Upper lobe of left lung (tissue), 6 donors: ENCODE measurements around the gene ARV1. TPM values are rescaled to one million over a fixed set of nuclear protein-coding genes. Genes with fewer than 3 reads are reported as not detected.

Experiments
- ATAC-seq, 2 donors: fragments of 200-7000 bp; cut with Tn5 transposase; one replicate each; pipeline ENCODE4 v1.9.1; 2022; ENCODE audit warnings: mild to moderate bottlenecking in 2 of 2, moderate library complexity in 2 of 2; ENCODE audit not compliant: low FRiP score in 2 of 2
- DNase-seq, 2 donors: peaks; one replicate each; pipeline ENCODE4 v3.0.0-alpha.2; 2019 to 2020
- H3K27ac ChIP-seq, 4 donors: fragments of 200-600 bp; sonication (generic); one replicate each; pipeline ENCODE4 v1.5.1; 2016 to 2019
- H3K27me3 ChIP-seq, 4 donors: fragments of 200-600 bp; sonication (generic); one replicate each; pipeline ENCODE4 v1.5.1; 2017 to 2019
- H3K36me3 ChIP-seq, 4 donors: fragments of 200-600 bp; sonication (generic); one replicate each; pipeline ENCODE4 v1.5.1; 2016 to 2019
- H3K4me1 ChIP-seq, 4 donors: fragments of 200-600 bp; sonication (generic); one replicate each; pipeline ENCODE4 v1.5.1; 2018 to 2019
- H3K4me3 ChIP-seq, 4 donors: fragments of 200-600 bp; sonication (generic); one replicate each; pipeline ENCODE4 v1.5.1; 2017 to 2019; ENCODE audit warnings: mild to moderate bottlenecking in 2 of 4, moderate library complexity in 1 of 4
- H3K9me3 ChIP-seq, 4 donors: fragments of 200-600 bp; sonication (generic); one replicate each; pipeline ENCODE4 v1.5.1; 2018 to 2019
- EP300 ChIP-seq, 4 donors: sonication (generic); formaldehyde crosslinking; IDR thresholded peaks; one replicate each; pipeline ENCODE4 v1.5.1; 2017; ENCODE audit warnings: antibody characterized with exemption in 4 of 4, control low read depth in 2 of 4
- POLR2A ChIP-seq, 4 donors: fragments of 450-650 bp; IDR thresholded peaks; one replicate each; pipeline ENCODE4 v1.5.1; 2016 to 2017; ENCODE audit warnings: antibody characterized with exemption in 4 of 4, mild to moderate bottlenecking in 2 of 4
- POLR2AphosphoS5 ChIP-seq, 2 donors: sonication (generic); formaldehyde crosslinking; IDR thresholded peaks; one replicate each; pipeline ENCODE4 v1.5.1; 2017; ENCODE audit warnings: antibody characterized with exemption in 2 of 2
- WGBS, 2 donors: methylation state at CpG; one replicate each; pipeline ENCODE4 v1.1.5; 2017 to 2018; 5-methylcytosine and 5-hydroxymethylcytosine counted together
- total RNA-seq, 6 donors: library from RNA; depleted of rRNA in 4 of 6; stranded (reverse); fragments of >200 nt in 4 of 6; gene quantifications; one replicate each; pipeline versions ENCODE4 v1.1.0 to v1.2.1, GENCODE V29; 2016 to 2021
- TF ChIP-seq, protein P1 (sequence below), 6 experiments: fragments of 450-650 bp in 4 of 6; fragments of 200-600 bp in 2 of 6; sonication (generic) in 2 of 6; IDR thresholded peaks; one replicate each; pipeline ENCODE4 v1.5.1; 2016 to 2019; ENCODE audit warnings: antibody characterized with exemption in 6 of 6
- donor health status: DM: no; HTN: no; CAD: no; lungs with moderate emphysema.
- donor health status: DM: no; HTN: yes; CAD: no; lungs with severe emphysema.

The ARV1 gene
- total RNA-seq, 6 donors from 2014 or later = 2.3 to 25.2 (median 19.6) TPM

- no peak for TF ChIP-seq EP300 (IDR thresholded peaks at IDR 0.05)
- TF ChIP-seq, protein P1, sequence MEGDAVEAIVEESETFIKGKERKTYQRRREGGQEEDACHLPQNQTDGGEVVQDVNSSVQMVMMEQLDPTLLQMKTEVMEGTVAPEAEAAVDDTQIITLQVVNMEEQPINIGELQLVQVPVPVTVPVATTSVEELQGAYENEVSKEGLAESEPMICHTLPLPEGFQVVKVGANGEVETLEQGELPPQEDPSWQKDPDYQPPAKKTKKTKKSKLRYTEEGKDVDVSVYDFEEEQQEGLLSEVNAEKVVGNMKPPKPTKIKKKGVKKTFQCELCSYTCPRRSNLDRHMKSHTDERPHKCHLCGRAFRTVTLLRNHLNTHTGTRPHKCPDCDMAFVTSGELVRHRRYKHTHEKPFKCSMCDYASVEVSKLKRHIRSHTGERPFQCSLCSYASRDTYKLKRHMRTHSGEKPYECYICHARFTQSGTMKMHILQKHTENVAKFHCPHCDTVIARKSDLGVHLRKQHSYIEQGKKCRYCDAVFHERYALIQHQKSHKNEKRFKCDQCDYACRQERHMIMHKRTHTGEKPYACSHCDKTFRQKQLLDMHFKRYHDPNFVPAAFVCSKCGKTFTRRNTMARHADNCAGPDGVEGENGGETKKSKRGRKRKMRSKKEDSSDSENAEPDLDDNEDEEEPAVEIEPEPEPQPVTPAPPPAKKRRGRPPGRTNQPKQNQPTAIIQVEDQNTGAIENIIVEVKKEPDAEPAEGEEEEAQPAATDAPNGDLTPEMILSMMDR (IDR thresholded peaks at IDR 0.05) = no peak
- no peak for TF ChIP-seq POLR2AphosphoS5 (IDR thresholded peaks at IDR 0.05)
- TF ChIP-seq POLR2A (IDR thresholded peaks at IDR 0.05) = no peak
- ATAC-seq (no peak), DNase-seq (no peak)
- 83 to 93% methylated on average over 5 of the region's 5 CpGs for WGBS, 2 donors
- peaks cover 0 to 6% (median 4%) of the 10 kb centered on the region in 4 donors for H3K9me3 ChIP-seq
- H3K4me1 ChIP-seq = no peaks in the 10 kb centered on the region
- H3K4me3 ChIP-seq = no peak overlapping the region
- H3K27me3 ChIP-seq = no peaks in the 10 kb centered on the region
- H3K27ac ChIP-seq = no peak overlapping the region
- H3K36me3 ChIP-seq = peaks cover 0 to 3% (median 1%) of the 10 kb centered on the region in 4 donors
Observed at GRCh38 chr1:231011963-231012362, 33.1 kb downstream of the ARV1 start.

DNA sequence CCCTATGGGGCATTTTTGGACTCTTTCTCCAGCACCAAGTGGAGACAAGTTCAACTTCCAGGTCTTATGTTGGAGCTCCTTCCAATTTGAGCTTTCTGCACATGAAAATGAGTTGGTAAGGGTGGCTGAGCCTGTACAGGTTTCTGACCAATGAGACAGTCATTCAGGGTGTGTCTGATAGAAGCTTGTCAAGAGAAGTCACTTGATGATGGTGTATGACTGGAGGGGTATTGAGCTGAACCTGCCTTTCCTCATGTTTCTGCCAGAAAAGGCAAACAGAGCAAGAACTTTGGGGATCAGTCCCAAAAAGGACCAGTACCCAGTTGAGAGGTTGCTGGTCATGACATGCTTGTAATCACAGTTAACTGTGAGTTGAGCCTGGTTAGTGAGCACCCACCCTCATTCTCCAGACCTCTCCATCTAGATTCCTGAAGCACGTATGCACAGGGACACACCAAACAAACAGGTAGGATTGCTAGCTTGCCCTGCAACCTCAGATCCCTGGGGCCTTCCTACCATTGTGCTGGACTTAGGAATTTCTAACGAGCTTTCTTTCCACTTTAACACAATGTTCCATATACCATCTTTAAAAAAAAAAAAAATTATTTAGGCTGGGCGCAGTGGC, 34.6 kb downstream of the ARV1 start:
- WGBS, 2 donors = 75 to 77% methylated on average over 3 of the region's 3 CpGs
- no peak for ATAC-seq
- Histone ChIP-seq H3K4me3 (no peak overlapping the region), H3K27me3 (no peaks in the 10 kb centered on the region), H3K9me3 (no peaks in the 10 kb centered on the region), H3K27ac (no peak overlapping the region), H3K4me1 (no peaks in the 10 kb centered on the region), H3K36me3 (peaks cover 0 to 14% (median 1%) of the 10 kb centered on the region in 4 donors)
- DNase-seq = no peak
- TF ChIP-seq POLR2AphosphoS5 (IDR thresholded peaks at IDR 0.05) (no peak), EP300 (IDR thresholded peaks at IDR 0.05) (no peak), POLR2A (IDR thresholded peaks at IDR 0.05) (no peak)
- TF ChIP-seq, protein P1 (IDR thresholded peaks at IDR 0.05) = no peak

DNA sequence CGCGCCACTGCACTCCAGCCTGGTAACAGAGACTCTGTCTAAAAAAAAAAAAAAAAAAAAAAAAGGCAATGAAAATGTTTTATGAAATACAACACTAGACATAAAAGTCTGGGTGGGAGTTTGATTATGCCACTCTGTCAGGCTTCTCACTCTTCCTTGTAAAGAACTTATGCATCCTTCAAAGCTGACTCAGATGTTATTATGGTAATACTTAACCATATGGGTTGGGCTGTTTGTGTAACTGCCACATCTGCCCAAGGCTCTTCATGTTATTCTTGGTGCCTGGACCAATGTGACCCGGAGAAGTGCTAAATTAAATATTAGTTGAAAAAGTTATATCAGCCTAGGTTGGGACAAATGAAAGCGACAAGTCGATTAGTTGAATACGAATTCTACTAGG, 37.3 kb downstream of the ARV1 start:
- Histone ChIP-seq H3K27me3 (no peaks in the 10 kb centered on the region), H3K36me3 (peaks cover 0 to 19% (median 5%) of the 10 kb centered on the region in 4 donors), H3K4me3 (no peak overlapping the region), H3K27ac (no peak overlapping the region), H3K9me3 (no peaks in the 10 kb centered on the region), H3K4me1 (peaks cover 13 to 17% (median 16%) of the 10 kb centered on the region in 4 donors)
- 96 to 98% methylated on average over 6 of the region's 6 CpGs for WGBS, 2 donors
- no peak for TF ChIP-seq EP300 (IDR thresholded peaks at IDR 0.05)
- TF ChIP-seq POLR2AphosphoS5 (IDR thresholded peaks at IDR 0.05) = no peak
- TF ChIP-seq, protein P1 (IDR thresholded peaks at IDR 0.05) = no peak
- no peak for TF ChIP-seq POLR2A (IDR thresholded peaks at IDR 0.05)
- ATAC-seq (no peak), DNase-seq (no peak)

DNA sequence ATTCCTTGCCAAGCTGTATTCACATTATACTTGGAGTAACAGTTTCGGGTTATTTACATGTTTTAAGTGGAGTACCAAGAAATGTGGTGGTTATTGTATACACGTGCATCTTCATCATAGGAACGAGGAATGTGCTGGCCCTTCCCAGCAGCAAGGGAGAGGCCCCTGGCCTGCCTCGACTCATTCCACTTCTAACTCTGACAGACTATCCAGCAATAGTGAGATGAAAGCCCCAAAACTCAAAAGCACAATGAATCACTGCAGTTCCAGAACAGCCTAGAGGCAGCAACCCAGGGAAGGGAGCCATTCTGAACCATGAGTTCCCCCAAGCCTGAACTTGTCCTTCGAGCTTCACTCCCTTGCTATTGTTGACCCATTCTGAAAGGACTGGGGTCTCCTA, 38.1 kb downstream of the ARV1 start:
- H3K9me3 ChIP-seq = no peaks in the 10 kb centered on the region
- H3K27me3 ChIP-seq = no peaks in the 10 kb centered on the region
- peaks cover 13 to 22% (median 17%) of the 10 kb centered on the region in 4 donors for H3K4me1 ChIP-seq
- H3K27ac ChIP-seq = no peak overlapping the region
- H3K4me3 ChIP-seq = no peak overlapping the region
- TF ChIP-seq POLR2A (IDR thresholded peaks at IDR 0.05) = no peak
- TF ChIP-seq EP300 (IDR thresholded peaks at IDR 0.05) = no peak
- TF ChIP-seq, protein P1 (IDR thresholded peaks at IDR 0.05) = no peak
- TF ChIP-seq POLR2AphosphoS5 (IDR thresholded peaks at IDR 0.05) = no peak
- ATAC-seq (no peak), DNase-seq (no peak)
- WGBS, 2 donors = 87 to 88% methylated on average over 5 of the region's 5 CpGs
- peaks cover 0 to 19% (median 5%) of the 10 kb centered on the region in 4 donors for H3K36me3 ChIP-seq

GRCh38 chr1:231019711-231020110, 40.8 kb downstream of the ARV1 start:
- ATAC-seq (no peak), DNase-seq (no peak)
- Histone ChIP-seq H3K27me3 (no peaks in the 10 kb centered on the region), H3K9me3 (no peaks in the 10 kb centered on the region), H3K4me1 (peaks cover 13 to 24% (median 17%) of the 10 kb centered on the region in 4 donors), H3K27ac (peak overlapping the region; percentile 5 to 80 (median 79)), H3K4me3 (peak overlapping the region in 2 of 4 donors; percentile 9 to 17), H3K36me3 (peaks cover 0 to 19% (median 5%) of the 10 kb centered on the region in 4 donors)
- TF ChIP-seq, protein P1 (IDR thresholded peaks at IDR 0.05) = no peak
- TF ChIP-seq POLR2AphosphoS5 (IDR thresholded peaks at IDR 0.05) (no peak), EP300 (IDR thresholded peaks at IDR 0.05) (no peak), POLR2A (IDR thresholded peaks at IDR 0.05) (no peak)
- WGBS, 2 donors = 94 to 96% methylated on average over 14 of the region's 14 CpGs
